ENCODE measurements around the gene DAPK1.

DAPK1 gene

DNA sequence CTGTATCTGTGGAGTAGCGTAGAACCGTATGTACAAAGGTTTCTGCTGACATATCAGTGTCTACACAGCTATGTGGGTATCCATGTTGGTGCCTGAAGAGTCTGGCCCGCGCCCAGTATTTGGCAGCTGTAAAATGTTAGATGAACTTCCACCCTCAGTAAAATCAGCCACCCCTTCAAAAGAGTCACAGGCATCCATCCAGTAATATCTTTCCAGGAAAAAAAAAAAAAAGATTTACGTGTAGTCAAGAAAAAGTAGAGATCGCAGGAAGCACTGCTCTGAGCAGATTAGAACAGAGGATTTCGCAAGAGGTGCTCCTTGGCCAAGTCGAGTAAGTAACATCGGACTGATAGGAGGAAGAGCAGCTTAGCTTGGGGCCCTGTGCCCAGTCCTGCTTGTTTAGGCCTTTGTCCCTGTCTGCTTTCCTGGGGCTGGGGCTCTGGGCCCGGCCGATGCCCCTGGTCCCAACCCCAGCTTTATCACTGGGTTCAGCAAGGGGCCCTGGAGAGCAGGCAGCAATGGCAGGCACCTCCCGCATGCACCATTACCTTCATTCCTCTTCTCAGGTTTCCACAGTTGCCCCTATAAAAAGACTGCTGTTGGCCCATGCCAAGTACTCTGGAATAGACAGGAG, 21.2 kb downstream of the DAPK1 start:
- DNase-seq: no peak

DNA sequence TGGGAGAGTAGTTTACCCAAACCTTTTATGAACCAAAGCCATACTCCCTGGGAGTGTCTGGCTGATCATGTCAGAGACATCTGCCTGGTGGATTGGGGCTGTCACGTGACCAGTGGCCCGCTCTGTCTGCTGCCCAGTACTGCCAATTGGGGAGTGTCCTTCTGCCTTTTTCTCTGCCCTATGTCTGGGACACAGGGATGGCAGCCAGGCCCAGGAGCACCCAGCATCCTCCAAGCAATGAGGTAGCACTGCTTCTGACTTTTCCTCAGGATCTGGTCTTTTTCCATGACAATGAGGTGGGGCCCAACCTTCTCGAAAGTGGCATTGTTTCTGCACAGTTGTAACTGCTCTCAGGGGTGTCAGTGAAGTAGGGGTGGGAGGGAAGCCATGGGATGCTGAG, 21.8 kb downstream of the DAPK1 start:
- DNase-seq: no peak

DNA sequence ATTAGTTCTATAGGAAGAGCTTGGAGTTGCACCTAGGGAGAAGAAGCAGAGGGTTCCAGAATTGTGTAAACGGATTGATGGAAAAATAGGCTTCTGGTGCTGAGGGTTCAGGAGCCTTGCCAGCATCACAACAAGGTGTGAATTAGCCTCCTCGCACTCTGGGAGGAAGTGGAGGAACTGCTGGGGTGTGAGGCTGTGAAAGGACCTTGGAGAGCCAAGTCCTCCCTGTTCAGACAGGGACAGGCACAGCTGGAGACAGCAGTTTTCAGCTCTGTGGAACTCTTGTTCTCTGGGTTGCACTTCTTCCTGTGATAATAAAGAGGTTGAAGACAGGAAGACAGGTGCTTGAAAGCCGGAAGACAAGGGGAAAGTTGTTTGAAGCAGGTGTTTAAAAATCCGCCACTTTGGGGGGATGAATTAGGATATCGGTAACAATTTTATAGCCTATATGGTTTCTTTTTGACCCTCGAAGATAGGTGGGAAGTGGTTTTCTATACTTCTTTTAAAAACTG, 22.6 kb downstream of the DAPK1 start:
- no peak for DNase-seq

DNA sequence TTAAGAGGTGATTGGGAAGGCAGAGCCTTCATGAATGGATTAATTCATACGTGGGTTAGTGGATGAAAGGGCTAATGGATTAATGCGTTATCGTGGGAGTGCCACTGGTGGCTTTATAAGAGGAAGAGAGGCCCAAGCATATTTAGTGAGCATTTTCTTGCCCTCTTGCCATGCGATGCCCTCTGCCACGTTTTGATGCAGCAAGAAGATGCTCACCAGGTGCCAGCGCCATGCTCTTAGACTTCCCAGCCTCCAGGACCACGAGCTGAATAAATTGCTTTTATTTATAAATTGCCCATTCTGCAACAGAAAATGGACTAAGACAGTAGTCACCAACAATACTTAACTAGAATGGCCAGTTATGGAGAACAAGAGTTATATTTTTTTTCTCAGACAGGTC, 24.2 kb downstream of the DAPK1 start:
- DNase-seq: no peak

DNA sequence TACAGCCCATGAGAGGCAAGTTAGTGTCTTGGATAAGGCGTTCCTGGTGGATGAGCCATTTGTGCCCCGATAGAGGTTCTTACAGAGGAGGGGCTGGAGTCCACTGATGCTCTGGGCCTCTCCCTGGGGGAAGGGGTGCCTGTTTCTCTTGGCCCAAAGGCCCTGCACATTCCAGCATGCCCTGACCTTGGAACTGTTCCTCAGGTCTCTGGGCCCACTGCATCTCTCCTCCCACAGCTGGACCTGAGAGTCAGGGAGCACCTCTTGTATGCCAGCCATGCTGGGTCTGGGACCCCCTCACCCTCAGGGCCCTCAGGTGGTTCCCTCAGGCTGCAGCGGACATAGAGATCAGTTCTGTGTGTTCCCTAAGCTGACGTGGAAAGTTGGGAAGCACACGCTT, 26.4 kb downstream of the DAPK1 start:
- DNase-seq: no peak

DNA sequence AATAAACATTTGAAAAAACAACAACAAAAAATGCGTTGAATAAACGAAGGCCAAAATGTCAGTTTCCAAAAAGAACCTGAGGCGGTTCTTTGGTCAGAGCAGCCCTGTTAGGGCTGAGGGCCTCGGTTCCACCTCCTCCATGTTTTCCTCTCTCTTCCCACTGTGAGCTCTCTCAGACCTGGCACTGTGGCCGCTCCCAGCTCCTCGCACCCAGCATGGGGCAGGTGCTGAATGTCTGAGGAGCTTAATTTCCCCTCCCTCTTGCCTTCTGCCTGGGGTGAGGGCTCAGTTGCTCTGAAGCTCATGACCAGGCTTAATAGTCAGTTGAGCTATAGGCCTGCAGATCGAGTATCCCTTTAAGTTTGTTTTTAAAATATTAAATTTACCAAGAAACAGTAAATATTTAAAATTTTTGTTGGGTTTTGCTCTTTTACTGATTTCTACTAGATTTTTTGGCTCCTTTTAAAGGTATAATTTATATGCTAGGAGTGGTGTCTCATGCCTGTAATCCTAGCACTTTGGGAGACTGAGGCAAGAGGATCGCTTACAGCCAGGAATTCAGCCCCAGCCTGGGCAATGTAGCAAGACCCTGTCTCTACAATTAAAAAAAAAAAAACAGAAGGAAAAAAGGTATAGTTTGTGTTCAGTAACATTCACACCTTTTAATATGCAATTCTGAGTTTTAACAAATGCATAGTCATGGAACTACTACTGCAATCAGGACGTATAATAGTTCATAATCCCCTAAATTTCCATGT, 28.1 kb downstream of the DAPK1 start:
- DNase-seq: no peak

DNA sequence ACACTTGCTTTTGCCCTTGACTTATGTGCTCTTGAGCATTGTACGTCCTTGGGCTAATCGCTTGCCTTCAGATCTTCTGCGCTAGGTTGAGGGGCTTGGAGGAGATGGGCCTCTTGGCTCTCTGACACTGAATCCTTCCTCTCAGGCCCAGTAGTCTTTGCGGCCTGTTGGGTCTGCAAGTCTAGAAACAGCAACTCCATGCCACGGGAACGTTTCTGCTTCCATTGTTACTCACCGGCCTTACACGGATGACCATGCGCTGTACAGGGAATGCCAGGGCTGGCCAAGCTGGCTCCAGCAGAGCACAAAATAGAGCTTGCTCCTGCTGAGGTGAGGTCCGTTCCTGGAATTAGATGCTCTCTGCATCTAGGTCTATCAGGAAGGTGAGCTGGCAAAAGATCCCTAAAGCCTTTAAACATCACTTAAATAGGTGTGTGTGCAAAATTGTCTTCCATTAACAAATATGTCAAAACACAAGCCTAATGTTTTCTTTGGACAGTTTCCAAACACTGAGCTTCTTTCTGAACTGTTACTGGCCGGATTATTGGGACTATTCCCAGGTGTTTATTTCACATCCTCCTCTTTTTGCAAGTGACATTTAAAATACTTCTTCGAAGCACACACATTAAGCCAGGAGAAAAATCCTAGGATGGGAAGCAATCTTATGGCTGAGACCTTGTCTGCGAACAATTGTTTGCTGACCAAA, 29.7 kb downstream of the DAPK1 start:
- no peak for DNase-seq

DNA sequence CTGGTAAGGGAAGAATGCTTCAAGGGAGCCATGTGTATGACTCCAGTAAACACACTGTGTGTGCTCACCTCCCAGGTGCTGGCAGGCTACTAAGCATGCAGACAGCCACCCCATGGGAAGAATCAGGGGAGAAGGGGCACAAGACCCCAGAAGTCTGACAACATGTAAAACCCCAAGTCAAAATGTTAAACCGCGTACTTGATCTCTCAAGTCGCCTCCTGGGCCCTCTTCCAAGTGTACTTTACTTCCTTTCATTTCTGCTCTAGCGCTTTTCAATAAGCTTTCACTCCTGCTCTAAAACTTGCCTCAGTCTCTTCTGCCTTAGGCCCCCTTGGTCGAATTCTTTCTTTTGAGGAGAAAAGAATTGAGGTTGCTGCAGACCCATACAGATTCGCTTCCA, 31.3 kb downstream of the DAPK1 start:
- no peak for DNase-seq

DNA sequence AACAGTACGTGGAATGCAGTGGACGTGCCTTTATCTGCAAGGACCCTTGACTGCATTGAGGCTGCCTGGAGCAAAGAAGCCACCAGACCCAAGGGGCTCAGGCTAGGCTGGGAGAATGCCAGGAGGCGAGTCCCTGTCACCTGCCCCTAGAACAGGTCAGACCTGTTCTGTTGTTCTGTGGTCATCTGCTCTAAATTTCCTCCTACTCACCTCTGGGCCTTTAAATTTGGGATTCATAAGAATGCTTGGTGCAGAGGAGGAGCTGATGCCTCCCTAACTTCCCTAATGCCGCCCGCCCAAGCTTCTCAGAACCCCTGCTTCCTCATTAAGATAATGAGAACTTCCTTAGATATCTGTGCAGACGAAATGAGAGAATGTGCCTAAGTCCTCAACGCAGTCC, 32.0 kb downstream of the DAPK1 start:
- no peak for DNase-seq

DNA sequence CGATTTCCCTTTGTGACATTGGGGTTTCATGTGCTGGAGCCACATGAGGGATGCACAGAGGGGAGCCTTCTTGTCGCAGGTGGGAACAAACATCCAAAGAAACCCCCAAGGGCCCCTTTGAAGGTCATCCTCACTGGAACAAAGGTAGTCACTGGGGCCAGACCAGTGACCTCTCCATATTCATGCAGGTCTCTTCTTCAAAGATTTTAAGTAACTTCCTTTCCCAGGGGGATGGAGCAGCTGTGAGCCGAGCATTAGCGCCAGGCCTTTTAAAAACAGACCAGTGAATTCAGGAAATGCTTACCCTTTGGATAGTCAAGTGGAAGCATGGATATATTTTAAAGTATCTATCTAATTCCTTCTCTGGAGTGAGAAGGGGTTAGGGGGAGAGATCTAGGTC, 33.0 kb downstream of the DAPK1 start:
- no peak for DNase-seq

DNA sequence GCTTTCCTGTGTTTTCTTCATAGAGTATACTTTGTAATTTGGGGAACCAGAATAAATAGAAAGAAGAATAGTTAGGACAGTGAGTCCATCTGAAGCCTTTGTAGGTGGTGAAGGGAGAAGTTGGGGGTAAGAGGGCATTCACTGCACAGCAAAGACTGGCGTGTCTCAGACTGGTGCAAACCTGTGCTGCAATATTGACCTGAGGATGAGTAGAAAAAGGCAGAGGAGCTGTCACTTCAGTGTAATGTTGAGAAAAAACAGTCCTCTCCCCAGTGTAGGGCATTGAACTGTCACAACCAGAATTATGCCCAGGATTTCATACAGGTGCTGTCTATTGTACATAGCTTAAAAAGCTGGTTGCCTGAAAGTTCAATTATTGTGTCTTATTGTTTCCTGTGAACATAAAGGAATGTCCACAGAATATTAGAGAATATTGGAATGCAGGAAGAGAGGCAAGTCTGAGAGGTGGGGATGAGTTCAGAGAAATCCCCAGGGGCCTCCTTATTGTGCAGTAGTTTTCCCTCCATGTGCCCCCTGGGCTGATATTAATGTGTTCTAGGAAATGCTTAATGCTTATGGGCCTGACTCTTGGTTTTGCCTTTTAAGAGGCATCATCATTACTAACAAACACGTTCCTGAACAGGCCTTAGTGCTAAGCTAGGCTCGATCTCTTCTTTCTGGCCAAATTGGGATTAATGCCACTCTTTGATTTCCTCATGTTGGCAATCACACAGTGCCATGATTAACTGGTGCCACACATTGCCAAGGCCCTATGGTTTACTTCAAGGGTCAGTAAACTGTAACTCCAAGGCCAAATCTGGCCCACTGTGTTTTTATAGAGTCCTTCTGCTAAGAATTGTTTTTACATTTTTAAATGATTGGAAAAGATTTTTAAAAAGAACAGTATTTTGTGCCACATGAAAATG, 34.0 kb downstream of the DAPK1 start:
- DNase-seq: no peak

DNA sequence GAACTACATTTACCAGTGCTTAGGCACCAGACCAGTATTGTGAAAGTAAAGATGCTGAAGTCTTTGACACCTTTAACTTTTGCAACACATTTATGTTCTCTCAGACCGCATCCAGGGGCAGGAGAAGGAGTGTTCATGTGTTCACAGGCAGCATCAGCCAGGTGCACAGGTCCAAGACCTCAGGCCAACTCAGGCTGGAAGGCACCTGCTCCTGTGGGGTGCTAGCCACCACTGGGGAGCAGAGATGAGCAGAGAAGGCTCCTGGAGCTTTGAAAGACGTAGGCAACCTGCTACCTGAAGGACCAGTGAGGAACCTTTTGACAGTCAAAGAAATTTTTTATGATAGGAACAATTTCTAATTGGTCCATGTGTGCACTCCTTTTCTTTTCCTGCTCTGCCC, 35.6 kb downstream of the DAPK1 start:
- DNase-seq: no peak

DNA sequence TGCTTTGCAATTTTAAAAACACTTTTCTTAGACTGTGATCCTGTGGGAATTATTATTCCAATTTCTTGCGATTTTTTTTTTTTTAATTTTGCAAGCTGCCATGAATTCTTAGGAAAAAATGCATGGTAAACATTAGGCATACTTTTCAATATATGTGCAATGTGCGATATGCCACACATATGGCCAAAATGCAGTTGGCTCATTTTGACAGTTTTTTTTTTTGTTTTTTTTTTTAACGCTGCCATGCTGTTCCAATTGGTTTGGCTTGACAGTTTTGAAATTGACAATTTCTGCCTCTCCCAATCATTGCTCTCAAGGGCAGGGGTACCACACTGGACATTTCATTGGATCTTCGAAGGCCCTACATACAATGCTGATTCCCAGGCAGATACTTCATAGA, 36.4 kb downstream of the DAPK1 start:
- no peak for DNase-seq

DNA sequence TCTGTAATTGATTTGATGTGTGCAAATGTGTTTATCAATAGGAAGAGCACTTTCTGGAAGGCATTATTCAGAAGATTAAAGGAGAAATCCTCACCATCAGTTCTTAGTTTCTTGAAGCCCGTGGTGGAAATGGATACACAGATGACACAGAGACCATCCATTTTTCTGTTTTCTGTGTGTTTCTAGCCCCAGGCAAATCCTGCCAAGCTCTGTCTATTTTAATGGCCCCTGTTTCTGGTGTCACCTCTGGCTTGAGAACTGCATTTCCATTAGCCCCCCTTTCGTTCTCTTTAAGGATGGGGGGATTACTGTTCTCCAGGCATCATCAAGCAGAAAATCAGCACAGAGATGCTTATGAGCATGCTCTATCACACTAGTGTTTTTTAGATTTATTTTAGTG, 37.3 kb downstream of the DAPK1 start:
- DNase-seq: no peak

DNA sequence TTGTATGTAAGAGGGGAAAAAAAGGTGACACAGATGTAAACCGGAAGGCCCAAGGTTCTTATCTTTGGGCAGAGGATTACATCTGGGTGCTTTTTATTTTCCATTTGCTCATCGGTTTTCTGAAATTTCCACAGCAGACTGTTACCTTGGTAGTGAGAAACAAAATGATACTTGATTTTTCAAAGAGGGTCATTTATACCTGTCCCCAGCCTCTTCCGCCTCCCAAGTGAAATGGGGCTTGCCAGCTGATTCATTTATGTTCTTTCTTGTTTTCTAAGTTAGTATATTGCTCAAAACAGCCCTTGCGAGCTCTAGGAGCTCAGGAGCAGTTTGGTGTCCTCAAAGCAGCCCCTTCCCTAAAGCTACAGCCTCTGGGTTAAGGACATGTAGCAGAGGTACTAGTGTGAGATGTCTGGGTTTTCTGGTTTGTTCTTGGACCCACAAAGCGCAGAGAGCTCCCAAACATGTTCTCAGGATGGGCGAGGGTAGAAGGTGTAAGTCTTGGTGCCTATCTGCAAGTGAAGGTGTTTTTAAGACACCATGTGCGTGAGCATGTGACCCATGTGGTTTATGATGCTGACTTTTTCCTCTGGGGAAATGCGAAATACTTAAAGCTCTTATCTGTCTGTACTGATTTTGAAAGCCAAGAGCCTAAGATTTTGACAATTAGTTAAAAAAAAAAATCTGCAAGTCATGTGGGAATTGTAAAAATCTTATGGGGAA, 38.3 kb downstream of the DAPK1 start:
- DNase-seq: no peak

DNA sequence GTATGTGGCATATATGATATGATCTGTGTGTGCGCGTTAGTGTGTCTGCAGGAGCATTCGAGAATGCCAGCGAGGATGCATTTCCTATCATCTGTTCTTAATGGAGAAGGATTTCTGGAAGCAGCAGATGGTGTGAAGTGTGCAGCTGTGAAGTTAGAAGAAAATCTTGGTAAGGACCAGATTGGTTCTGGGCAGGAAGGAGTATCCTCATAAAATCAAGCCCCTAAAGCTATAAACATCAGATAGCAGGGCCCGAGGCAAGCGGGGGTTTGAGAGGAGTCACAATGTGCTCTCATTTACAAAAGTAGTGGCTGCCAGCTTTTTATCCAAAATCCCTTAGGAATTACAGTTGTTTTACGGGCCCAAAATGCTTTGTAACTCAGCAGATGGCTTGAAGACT, 40.0 kb downstream of the DAPK1 start:
- no peak for DNase-seq

DNA sequence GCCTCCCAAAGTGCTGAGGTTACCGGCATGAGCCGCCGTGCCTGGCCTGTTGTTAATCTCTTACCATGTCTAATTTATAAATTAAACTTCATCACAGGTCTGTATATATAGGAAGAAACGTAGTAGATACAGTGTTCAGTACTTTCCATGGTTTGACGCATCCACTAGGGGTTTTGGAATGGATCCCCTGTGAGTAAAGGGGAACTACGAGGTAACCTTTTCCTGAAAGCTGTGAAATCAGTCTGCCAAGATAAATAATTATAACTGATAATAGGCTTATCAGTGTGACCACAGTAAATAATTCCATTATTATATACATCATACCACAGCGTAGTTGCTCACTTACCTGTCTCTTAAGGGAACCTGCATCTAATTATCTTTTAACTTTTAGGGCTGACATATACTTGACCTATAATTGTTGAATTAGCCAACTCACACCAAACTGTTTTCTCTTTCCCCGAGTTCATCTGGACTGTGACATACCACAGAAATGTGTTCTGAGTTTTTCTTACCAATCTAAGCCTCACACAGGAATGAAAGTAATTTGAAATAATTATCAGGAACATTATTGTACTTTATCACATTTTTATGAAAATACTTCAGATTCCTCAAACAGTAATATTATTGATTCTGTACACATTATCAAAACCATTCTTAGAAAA, 42.9 kb downstream of the DAPK1 start:
- DNase-seq: no peak

DNA sequence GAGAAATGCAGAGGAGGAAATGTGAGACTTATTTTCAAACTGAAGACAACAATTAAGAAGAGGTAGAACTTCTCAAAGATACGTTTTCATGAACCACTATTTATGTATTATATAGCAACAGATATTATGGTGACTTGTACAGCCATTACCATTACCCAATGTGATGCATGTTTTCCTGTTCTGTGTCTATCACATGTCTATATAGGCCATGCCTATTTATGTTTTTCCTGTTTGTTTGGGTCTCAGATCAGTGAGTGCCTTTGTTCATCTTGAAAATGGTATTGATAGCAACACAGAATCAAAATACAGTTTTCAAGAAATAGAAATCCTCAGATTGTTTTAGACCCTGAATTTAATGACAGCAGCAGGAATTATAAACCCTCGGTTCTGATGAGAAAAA, 44.0 kb downstream of the DAPK1 start:
- no peak for DNase-seq

DNA sequence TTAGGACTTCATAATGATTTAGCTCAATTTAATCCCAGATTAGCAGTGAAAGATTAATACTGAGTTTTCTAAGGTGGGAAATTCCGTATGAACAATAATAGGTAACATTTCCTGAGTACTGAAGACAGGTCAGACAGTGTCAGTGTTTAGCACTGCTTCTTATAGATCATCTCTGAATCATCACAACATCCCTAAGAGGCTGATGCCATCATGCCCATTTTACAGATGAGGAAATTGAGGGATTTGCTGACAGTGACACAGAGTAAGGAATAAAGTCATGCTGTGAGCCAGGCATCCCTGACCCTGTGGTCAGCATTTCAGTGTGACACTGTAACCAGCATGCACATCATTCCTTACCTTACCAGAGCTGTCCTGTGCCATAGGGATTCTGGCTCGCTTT, 44.5 kb downstream of the DAPK1 start:
- no peak for DNase-seq

DNA sequence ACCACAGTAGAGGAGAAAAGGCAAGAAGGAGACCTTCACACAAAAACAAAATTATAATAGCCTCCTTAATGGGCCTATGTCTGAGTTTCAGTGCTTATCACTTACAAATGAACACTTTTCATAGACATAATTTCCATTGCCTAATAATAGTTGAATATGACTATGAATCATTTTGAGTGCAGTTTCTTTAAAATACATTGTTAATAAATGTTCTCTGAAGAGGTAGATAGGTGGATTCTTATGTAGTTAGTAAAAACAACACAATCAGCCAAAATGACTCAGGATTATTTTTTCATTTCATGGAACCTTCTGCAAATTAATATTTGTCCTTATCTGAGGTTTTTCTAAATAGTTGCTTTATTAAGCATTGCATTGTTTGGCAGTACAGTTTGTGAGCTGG, 45.6 kb downstream of the DAPK1 start:
- no peak for DNase-seq

DNA sequence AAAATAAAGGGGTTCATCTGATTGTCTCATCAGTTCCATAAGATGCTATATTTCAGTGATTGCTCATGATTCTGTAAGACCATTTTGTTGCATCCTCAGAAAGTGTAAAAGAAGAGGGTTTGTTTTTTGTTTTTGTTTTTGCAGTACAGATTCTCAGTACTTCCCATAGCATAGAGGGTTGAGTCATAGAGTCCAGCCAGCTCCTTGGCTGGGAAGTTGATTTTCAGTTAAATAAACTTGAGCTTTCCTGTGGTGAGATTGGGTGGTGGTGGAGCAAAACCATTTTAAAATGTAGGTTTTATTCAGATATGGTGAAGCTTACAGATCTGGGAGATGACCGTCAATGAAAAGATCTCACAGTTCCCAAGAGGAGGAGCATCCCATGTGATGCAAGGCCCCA, 48.2 kb downstream of the DAPK1 start:
- DNase-seq: no peak

DNA sequence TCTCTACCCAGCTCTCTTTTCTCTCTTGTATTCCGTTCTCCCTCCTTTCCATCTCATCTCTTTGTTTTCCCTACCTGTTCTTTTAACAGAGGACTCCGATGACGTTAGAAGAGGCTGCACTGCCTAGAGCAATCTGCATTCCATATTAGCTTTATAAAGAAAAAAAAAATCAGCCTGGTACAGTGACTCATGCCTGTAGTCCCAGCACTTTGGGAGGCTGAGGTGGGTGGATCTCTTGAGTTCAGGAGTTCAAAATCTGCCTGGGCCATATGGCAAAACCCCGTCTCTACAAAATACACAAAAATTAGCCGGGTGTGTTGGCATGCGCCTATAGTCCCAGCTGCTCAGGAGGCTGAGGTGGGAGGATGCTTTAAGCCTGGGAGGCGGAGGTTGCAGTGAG, 49.0 kb downstream of the DAPK1 start:
- DNase-seq: no peak

Measured in NCI-H446 treated with DMSO at 0.1 percent for 48 hours (cell line).